H1 (cell line): Measurements from ENCODE around the gene EPS8L1.

Experiments used
- BACH1 ChIP-seq: IDR thresholded peaks from 2 replicates; pipeline ENCODE4 v1.6.1; 2012; ENCODE audit warnings: low read length, improper control_type of control experiment
- EZH2 ChIP-seq: fragments of 200-600 bp; sonication (generic); IDR thresholded peaks from 2 replicates; pipeline ENCODE4 v1.7.1; 2012; ENCODE audit warnings: low read depth, mild to moderate bottlenecking, moderate library complexity, low read length, inconsistent platforms; ENCODE audit not compliant: severe bottlenecking
- JUN ChIP-seq: IDR thresholded peaks from 2 replicates; pipeline ENCODE4 v1.6.1; 2011; ENCODE audit warnings: low read depth, mild to moderate bottlenecking, improper control_type of control experiment, low read length
- POLR2AphosphoS5 ChIP-seq: IDR thresholded peaks from 2 replicates; pipeline ENCODE4 v1.6.1; 2011; ENCODE audit warnings: low read depth, low read length
- RXRA ChIP-seq: IDR thresholded peaks from 2 replicates; pipeline ENCODE4 v1.6.1; 2011; ENCODE audit warnings: low read depth, mild to moderate bottlenecking, low read length, moderate library complexity; ENCODE audit not compliant: insufficient read depth
- TBP ChIP-seq: IDR thresholded peaks from 2 replicates; pipeline ENCODE4 v1.6.1; 2011; ENCODE audit warnings: low read depth, low read length, improper control_type of control experiment
- YY1 ChIP-seq: IDR thresholded peaks from 2 replicates; pipeline ENCODE4 v1.6.1; 2011; ENCODE audit warnings: low read depth, mild to moderate bottlenecking, low read length
- TF ChIP-seq, protein P1 (sequence below): IDR thresholded peaks from 2 replicates; pipeline ENCODE4 v1.6.1; 2012; ENCODE audit warnings: inconsistent platforms
- TF ChIP-seq, protein P2 (sequence below), 3 experiments: IDR thresholded peaks; 1 replicate in 2 of 3; 2 replicates in 1 of 3; pipeline versions ENCODE4 v1.5.1 to v1.6.1; 2011; ENCODE audit warnings: low read length in 3 of 3, mild to moderate bottlenecking in 3 of 3, inconsistent platforms in 2 of 3, low read depth in 1 of 3, moderate library complexity in 1 of 3; ENCODE audit not compliant: insufficient read depth in 1 of 3; ENCODE audit errors: control extremely low read depth in 1 of 3
- TF ChIP-seq, protein P3 (sequence below): IDR thresholded peaks from 2 replicates; pipeline ENCODE4 v1.6.1; 2012; ENCODE audit warnings: low read length, inconsistent platforms
- TF ChIP-seq, protein P4 (sequence below): IDR thresholded peaks from 2 replicates; pipeline ENCODE4 v1.6.1; 2011; ENCODE audit warnings: low read depth, mild to moderate bottlenecking, low read length; ENCODE audit not compliant: insufficient read depth

DNA sequence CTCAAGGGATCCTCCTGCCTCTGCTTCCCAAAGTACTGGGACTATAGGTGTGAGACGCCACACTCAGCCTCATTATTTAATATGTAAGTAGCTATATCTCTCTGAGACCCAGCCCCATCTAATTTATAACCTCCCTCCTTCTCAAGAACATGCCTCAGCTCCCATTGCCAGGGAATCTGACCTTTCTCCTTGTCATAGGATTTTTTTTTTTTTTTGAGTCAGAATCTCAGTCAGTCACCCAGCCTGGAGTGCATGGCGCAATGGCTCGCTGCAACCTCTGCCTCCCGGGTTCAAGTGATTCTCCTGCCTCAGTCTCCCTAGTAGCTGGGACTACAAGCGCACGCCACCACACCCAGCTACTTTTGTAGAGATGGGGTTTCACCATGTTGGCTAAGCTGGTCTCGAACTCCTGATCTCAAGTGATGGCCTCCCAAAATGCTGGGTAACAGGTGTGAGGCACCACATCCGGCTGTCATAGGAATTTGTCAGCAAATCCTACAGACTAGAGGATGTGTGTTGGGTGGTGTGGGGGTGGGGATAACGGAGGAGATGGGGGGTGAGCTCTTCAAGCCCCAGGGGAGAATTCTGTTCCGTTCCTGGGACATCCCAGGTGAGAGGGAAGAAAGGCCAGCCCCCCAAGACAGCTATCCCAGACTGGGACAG, 5.1 kb upstream of the EPS8L1 start:
- TF ChIP-seq RXRA (no peak), POLR2AphosphoS5 (no peak), YY1 (no peak), BACH1 (no peak), JUN (no peak), TBP (no peak), EZH2 (no peak)
- TF ChIP-seq, protein P1, sequence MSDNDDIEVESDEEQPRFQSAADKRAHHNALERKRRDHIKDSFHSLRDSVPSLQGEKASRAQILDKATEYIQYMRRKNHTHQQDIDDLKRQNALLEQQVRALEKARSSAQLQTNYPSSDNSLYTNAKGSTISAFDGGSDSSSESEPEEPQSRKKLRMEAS, result no peak
- TF ChIP-seq, protein P2, sequence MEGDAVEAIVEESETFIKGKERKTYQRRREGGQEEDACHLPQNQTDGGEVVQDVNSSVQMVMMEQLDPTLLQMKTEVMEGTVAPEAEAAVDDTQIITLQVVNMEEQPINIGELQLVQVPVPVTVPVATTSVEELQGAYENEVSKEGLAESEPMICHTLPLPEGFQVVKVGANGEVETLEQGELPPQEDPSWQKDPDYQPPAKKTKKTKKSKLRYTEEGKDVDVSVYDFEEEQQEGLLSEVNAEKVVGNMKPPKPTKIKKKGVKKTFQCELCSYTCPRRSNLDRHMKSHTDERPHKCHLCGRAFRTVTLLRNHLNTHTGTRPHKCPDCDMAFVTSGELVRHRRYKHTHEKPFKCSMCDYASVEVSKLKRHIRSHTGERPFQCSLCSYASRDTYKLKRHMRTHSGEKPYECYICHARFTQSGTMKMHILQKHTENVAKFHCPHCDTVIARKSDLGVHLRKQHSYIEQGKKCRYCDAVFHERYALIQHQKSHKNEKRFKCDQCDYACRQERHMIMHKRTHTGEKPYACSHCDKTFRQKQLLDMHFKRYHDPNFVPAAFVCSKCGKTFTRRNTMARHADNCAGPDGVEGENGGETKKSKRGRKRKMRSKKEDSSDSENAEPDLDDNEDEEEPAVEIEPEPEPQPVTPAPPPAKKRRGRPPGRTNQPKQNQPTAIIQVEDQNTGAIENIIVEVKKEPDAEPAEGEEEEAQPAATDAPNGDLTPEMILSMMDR (IDR thresholded peaks at IDR 0.05; ENCODE audit: control extremely low read depth in 1 of 3, insufficient read depth in 1 of 3, low read depth in 1 of 3, low read length in 3 of 3), result no peak
- TF ChIP-seq, protein P3, sequence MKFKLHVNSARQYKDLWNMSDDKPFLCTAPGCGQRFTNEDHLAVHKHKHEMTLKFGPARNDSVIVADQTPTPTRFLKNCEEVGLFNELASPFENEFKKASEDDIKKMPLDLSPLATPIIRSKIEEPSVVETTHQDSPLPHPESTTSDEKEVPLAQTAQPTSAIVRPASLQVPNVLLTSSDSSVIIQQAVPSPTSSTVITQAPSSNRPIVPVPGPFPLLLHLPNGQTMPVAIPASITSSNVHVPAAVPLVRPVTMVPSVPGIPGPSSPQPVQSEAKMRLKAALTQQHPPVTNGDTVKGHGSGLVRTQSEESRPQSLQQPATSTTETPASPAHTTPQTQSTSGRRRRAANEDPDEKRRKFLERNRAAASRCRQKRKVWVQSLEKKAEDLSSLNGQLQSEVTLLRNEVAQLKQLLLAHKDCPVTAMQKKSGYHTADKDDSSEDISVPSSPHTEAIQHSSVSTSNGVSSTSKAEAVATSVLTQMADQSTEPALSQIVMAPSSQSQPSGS, result no peak
- TF ChIP-seq, protein P4, sequence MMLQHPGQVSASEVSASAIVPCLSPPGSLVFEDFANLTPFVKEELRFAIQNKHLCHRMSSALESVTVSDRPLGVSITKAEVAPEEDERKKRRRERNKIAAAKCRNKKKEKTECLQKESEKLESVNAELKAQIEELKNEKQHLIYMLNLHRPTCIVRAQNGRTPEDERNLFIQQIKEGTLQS, result no peak
